AG08395 (cell line): ENCODE results near the gene SYF2.
"Not testable (repeated sequence)": the region's sequence is repeated elsewhere in the genome, so short reads cannot be mapped to it uniquely, and the experiment has no call there.

Source experiments
- DNase-seq: peaks from one replicate; pipeline ENCODE4 v3.0.0; 2012; ENCODE audit warnings: mixed read lengths, low spot score

Gene SYF2

GRCh38 chr1:25246600-25247023, 14.3 kb upstream of the SYF2 start:
- no peak for DNase-seq

DNA sequence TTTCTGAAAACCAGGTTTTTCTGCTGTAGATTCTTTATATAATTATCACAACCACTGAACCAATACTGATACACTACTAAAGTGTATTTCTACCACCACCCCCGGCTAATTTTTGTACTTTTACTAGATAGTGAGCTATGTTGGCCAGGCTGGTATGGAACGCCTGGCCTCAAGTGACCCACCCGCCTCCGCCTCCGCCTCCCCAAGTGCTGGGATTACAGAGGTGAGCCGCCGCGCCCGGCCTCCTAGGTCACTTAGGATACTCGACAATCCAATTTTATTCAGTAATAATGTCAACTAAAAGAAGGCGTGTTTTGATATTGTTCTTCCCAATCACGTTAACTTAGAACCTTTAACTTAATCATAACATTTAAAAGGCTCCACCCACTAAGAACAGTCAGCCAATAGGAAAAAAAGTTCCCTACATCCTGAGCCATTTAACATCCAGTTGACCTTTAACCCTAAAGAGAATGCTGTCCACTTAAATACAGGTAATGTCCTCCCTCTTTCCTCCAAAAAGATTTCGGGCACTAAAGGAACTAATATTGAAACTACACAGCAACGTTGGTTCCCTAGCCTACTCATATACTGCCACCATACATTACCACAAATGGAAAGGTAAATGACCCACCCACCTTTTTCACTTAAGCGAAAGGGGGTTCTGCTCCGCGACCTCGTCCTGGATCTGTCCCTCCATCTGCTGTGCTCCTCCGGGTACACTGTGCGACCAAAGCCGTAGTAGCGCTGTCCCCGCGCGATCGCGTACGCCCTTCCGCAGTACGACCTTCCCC, 13.7 kb upstream of the SYF2 start:
- no peak for DNase-seq

- no peak for DNase-seq
Measured at GRCh38 chr1:25245393-25245792, 13.1 kb upstream of the SYF2 start.

- DNase-seq = no peak
Measured at GRCh38 chr1:25243907-25244306, 11.6 kb upstream of the SYF2 start.

DNA sequence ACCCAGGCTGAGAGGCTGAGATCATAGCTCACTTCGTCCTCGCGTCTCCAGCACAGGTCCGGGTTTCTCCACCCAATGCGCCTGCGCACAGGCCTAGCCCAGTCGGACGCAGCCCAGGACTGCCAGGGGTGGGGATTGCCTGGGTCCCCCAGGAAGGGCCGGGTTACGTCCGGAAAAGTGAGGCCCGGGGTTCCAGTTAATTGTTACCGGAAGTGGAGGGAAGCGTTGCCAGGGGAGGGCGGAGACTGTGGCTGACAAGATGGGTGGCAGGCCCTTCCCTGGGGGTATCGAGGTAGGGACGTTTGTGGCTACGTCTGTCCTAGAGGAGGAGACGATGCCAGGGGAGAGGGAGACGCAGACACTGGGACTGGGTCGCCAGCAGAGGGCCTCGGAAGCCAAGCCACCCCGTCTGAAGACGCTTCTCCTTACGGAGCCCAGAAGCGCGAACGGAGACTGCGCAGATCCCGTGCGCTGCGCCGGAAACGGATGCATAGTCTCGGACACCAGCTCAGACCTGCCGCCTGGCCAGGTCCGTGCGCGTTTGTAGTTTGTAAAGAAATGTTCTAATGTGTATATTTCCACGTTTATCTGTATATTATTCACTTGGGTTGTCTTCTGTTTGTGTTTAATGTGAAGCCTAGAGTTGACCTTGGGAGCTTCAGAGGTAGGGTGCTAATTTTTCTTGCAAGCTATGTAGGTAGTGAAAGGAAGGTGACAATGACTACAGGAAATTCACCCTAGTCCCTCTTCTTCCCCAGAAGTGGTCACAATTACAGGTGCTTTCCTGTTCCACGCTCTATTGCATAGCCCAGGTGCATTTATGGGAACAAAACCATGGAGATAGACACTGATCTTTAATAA, 7.6 kb upstream of the SYF2 start:
- peak; percentile 89 for DNase-seq

- no peak for DNase-seq
Measured at GRCh38 chr1:25238046-25238445, 5.7 kb upstream of the SYF2 start.

DNA sequence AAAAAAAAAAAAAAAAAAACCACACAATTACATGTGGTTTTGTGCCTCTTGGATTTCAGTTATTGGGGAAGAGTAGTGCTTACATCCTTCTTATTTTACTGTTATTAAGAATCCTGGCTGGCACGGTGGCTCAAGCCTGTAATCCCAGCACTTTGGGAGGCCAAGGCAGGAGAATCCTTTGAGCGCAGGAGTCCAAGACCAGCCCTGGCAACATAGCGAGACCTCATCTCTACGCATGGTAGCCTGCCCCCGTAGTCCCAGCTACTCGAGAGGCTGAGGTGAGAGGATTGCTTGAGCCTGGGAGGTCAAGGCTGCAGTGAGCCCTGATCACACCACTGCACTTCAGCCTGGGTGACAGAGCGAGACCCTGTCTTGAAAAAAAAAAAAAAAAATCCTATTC, 4.0 kb upstream of the SYF2 start:
- not testable (repeated sequence) for DNase-seq

DNA sequence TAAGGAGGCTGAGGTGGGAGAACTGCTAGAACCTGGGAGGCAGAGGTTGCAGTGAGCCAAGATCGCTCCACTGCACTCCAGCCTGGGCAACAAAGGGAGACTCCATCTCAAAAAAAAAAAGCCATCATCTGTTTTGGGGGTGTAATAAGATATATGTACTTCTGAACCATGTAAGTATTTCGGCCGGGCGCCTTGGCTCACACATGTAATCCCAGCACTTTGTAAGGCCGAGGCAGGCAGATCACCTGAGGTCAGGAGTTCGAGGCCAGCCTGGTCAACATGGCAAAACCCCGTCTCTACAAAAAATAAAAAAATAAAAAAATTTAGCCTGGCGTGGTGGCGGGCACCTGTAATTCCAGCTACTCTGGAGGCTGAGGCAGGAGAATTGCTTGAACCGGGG, 3.1 kb upstream of the SYF2 start:
- DNase-seq = not testable (repeated sequence)

GRCh38 chr1:25232866-25233784, 823 bp upstream of the SYF2 start:
- DNase-seq = peak; percentile 87

GRCh38 chr1:25223471-25223870, 8.8 kb downstream of the SYF2 start:
- DNase-seq = no peak

GRCh38 chr1:25222606-25223005, 9.7 kb downstream of the SYF2 start:
- no peak for DNase-seq

DNA sequence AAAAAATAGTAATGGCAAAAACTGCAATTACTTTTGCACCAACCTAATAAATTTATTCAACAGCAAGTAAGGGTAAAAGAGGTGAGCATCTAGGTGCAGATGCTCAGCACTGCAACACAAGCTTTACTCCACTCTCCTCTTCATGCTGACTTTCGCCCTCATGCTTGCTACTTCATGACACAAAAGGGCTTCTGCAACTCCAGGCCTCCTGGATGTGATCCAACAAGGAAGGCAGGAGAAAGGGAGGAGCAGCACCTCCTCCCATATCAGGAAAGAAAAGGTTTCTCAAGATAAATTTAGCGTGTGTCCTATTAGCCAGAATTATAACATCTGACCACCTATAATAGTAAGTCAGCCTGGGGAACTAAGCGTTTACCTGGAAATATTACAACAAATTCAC, 11.6 kb downstream of the SYF2 start:
- no peak for DNase-seq

DNA sequence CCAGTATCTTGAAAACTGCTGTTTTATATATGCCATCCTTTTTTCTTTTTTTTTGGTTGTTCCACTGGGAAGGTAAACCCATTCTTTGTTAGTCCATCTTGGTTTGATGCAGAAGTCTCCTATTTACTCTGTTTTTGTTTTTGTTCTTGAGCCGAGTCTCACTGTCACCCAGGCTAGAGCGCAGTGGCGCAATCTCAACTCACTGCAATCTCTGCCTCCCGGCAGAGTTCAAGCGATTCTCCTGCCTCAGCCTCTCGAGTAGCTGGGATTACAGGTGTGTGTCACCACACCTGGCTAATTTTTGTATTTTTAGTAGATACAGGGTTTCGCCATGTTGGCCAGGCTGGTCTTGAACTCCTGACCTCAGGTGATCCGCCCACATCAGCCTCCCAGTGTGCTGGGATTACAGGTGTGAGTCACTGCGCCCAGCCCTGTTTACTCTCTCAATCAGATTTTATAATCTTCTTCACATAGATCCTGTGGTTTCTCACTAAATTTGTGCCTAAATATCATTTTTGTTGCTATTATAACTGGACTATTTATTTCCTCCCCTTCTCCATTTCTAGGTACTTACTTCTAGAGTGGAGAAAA, 12.5 kb downstream of the SYF2 start:
- DNase-seq = no peak

GRCh38 chr1:25217598-25218232, 14.6 kb downstream of the SYF2 start:
- DNase-seq = no peak

DNA sequence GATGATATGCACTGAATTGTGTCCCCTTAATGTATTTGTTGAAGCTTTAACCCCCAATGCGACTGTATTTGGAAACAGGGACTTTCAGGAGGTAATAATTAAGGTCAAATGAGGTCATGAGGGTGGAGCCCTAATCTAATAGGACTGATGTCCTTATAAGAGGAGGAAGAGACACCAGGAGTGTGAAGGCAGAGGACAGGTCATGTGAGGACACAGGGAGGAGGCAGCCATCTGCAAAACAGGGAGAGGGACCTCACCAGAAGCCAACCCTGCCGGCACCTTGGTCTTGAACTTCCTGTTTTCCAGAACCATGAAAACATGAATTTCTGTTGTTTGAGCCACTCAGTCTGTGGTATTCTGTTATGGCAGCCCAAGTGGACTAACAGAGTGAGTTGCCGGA, 15.3 kb downstream of the SYF2 start:
- DNase-seq = no peak

- DNase-seq = no peak
Measured at GRCh38 chr1:25216123-25216522, 16.2 kb downstream of the SYF2 start.

GRCh38 chr1:25212725-25213124, 19.6 kb downstream of the SYF2 start:
- DNase-seq = no peak

- no peak for DNase-seq
Measured at GRCh38 chr1:25210728-25211127, 21.6 kb downstream of the SYF2 start.

GRCh38 chr1:25209516-25209915, 22.8 kb downstream of the SYF2 start:
- no peak for DNase-seq

- DNase-seq = no peak
Measured at GRCh38 chr1:25208561-25209222, 23.6 kb downstream of the SYF2 start.

DNA sequence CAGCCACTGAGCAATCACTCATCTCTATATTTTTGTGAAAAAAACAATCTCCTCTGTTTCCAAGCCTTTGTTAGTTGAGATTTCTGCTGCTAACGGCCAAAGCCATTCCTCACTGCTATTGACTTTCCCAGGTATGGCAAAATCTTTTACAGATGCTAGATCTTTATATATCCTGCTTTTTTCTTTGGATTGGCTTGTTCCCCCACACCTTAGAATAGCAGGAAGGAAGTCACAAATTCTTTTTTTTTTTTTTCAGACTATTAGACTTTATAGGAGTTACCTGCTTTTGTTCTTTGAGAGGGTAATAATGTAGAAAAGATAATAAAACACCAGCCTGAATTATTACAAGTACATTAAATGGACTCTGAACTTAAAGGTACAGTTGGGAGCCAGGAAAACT, 24.2 kb downstream of the SYF2 start:
- no peak for DNase-seq
